Kidney capillary endothelial cell (primary cell): Measurements from ENCODE around the gene TARM1.
"Not testable (repeated sequence)": the region's sequence is repeated elsewhere in the genome, so short reads cannot be mapped to it uniquely, and the experiment has no call there.

Experiments used
- DNase-seq: peaks from one replicate; pipeline ENCODE4 v3.0.0-alpha.2; 2018; ENCODE audit warnings: low spot score

The TARM1 gene

GRCh38 chr19:54099903-54100255 lies 18.7 kb upstream of the TARM1 start:
- not testable (repeated sequence) for DNase-seq

DNA sequence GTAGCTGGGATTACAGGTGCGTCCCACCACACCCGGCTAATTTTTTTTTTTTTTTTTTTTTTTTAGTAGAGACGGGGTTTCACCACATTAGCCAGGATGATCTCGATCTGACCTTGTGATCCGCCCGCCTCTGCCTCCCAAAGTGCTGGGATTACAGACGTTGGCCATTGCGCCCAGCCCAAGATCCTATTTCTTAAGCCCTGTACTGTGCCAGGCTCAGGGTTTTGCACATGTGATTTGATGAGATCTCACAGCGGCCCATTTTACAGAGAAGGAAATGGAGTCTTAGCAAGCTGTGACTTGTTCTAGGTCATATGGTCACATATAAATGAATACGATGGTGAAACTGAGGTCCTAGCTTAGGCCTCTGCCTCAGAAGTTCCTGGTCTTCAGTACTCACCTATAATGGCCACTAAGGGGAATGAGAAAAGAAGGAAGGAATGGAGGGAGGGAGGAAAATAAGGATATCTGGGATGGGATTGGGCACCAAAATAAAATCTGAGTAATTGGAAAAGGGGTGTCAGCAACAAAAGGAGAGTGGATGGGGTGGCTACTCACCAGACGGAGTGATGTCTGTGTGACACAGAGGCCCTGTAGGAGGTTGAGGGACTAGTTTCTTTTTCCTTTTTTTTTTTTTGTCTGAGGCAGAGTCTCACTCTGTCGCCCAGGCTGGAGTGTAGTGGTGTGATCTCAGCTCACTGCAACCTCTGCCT lies 18.2 kb upstream of the TARM1 start:
- DNase-seq, result no peak

DNA sequence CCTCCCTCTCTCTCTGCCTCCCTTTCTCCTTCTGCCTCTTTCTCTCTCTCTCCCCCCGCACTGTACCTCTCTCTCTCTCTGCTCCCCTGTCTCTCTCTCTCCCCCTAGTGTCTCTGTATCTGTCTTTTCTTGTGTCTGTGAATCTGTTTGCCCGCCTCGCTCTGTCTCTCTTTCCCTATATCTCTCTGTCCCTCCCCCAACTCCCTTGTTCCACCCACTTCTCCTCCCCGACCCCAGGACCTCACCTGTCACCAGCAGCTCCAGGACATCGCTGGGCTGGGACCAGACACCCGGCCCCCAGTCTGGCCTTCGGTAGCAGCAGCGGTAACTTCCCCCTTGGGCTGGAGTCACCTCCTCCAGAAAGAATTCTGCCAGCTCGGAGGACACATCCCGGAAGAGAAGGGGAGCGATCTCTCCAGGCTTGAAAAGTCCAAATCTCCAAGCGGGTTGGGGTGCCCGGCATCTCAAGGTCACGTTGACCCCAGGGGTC lies 15.5 kb upstream of the TARM1 start:
- DNase-seq, result no peak

DNA sequence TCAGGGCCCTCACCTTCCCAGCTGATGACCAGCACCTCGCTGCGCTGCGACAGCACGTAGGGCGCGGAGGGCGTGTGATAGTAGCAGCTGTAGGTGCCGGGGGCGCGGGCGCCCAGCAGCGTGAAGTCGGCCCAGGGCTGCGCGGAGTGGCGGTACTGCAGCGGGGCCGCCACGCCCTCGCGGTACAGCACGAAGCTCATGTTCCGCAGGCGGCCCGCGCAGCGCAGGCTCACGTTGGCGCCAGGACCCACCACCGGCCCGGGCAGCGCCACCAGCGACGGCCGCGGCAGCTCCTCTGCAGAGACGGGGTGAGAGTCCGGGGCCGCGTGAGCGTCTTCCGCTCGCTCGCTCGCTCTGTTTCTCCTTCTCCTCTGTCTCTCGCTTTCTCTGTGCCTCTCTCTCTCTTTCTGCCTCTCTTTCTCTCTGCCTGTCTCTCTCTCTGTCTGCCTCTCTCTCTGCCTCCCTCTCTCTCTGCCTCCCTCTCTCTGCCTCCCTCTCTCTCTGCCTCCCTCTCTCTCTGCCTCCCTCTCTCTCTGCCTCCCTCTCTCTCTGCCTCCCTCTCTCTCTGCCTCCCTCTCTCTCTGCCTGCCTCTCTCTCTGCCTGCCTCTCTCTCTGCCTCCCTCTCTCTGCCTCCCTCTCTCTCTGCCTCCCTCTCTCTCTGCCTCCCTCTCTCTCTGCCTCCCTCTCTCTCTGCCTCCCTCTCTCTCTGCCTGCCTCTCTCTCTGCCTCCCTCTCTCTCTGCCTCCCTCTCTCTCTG lies 14.9 kb upstream of the TARM1 start:
- DNase-seq, result not testable (repeated sequence)

- no peak for DNase-seq
Observed at GRCh38 chr19:54095136-54095858, 14.1 kb upstream of the TARM1 start.

GRCh38 chr19:54094426-54095000 lies 13.3 kb upstream of the TARM1 start:
- no peak for DNase-seq

- DNase-seq, result no peak
Observed at GRCh38 chr19:54084410-54084809, 3.2 kb upstream of the TARM1 start.

DNA sequence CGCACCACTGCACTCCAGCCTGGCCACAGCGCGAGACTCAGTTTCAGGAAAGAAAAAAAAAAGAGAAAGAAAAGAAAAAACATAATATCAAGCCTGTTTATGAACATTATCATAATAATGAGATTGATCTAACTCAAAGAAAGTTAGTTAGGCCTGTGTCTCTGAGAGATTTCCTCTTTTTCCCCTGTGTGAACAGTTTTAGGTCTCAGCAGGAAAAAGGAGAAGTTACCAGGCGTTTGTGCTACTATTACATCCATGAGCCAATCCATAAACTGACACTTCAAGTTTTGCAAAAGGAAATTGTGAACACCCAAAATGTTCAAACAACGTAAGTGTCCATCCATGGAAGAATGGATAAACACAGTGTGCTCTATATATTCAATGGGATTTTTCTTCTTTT lies 3.8 kb downstream of the TARM1 start:
- no peak for DNase-seq

DNA sequence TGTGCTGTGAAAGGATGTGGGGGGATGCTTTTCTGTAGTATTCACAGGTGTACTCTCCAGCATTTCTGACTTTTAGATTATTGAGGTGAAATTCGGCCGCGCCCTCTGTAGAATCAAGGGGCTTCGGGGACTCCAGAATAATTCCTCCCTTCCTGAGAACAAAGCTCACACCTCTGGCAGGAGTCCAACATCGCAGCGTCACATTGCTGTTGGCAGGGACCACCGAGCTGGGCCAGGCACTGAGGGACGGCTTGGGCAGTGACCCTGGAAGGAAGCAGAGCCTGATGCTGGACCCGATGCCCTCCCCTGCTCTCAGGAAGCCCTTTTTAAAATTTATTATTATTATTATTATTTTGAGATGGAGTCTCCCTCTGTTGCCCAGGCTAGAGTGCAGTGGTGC lies 6.3 kb downstream of the TARM1 start:
- DNase-seq, result no peak

DNA sequence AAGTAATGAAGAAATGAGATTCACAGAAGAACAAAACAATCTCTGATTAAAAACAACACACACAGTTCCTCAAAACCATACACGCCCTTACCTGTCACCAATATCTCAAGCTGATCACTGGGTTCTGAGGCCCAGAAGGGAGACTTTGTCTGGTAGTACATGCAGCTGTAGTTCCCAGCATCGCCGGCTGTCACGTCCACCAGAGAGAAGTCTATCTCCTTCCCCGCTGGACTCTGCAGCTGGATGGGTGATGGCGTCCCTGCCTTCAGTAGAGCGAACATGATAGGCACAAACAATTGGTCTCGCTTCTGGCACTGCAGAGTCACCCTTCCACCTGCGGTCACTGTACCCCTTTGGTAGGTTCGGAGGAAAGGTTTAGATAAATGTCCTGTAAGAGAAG lies 7.3 kb downstream of the TARM1 start:
- no peak for DNase-seq

GRCh38 chr19:54069470-54069869 lies 11.7 kb downstream of the TARM1 start:
- DNase-seq, result no peak

GRCh38 chr19:54063350-54064116 lies 17.6 kb downstream of the TARM1 start, which contains the start of gene VSTM1:
TSS of gene VSTM1 (minus strand) at chr19:54063897. CDS start at chr19:54063777, 120 bp downstream.
- no peak for DNase-seq

DNA sequence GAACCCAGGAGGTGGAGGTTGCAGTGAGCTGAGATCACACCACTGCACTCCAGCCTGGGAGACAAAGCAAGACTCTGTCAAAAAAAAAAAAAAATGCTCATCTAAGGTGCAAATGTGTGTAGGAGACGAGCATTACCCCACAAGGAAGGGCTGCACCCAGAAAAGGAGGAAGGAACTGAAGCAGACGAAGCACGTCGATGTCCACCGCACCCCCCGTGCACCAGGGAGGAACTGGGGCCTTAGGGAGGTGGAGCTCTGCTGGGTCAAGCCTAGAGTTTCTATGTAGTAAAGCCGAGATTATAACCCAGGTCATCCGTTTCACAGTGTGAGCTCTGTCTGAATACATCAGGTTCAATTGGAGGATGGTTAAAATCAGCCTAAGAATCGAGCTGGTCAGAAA lies 18.5 kb downstream of the TARM1 start:
- DNase-seq, result no peak

GRCh38 chr19:54047616-54048015 lies 33.5 kb downstream of the TARM1 start:
- DNase-seq, result no peak

GRCh38 chr19:54045771-54046170 lies 35.4 kb downstream of the TARM1 start:
- no peak for DNase-seq

GRCh38 chr19:54042989-54043388 lies 38.2 kb downstream of the TARM1 start:
- no peak for DNase-seq

- DNase-seq, result no peak
Observed at GRCh38 chr19:54041969-54042606, 39.1 kb downstream of the TARM1 start.

DNA sequence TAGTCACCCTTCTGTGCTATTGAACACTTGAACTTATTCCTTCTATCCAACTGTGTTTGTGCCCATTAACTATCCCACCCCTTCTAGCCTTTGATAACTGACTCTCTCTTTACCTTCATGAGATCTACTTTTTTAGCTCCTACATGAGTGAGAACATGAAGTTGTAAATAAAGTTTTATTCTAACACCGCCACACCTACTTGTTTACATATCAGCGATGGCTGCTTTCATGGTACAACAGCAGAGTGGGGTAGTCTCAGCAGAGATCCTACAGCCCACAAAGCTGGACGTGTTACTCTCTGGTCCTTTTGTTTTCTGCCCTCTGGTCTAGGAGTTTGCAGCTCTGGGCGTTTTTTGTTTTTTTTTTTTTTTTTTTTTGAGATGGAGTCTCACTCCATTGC lies 41.2 kb downstream of the TARM1 start:
- DNase-seq, result no peak

GRCh38 chr19:54036542-54036941 lies 44.6 kb downstream of the TARM1 start:
- DNase-seq, result not testable (repeated sequence)

GRCh38 chr19:54035215-54036178 lies 45.7 kb downstream of the TARM1 start:
- DNase-seq, result peak; percentile 94
